Measurements from ENCODE around the gene IMMP1L.

DNA sequence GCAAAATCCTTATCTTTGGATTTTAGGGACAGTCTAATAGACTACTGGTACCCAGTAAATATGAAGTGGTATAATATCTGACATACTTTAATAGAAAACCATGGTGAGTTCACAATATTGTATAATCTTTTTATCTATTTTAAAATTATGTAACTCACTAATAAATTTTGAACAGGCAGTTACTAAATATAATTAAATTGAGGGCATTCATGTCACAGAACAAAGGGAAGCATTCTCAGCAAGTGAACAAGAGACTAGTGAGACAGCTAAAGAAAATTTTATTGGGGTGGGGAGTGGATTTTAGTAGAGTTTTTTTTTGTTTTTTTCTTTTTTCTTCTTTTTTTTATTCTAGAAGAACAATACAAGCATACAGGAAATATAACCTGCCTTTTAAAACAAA is 84.8 kb downstream of the IMMP1L start:
- TF ChIP-seq YY1 (IDR thresholded peaks at IDR 0.05; ENCODE audit: insufficient read depth, insufficient read length): no peak
- no peak for TF ChIP-seq ZNF274 (IDR thresholded peaks at IDR 0.05; ENCODE audit: low read depth, low read length)
- no peak for TF ChIP-seq SUZ12 (IDR thresholded peaks at IDR 0.05; ENCODE audit: extremely low read depth, insufficient read depth, insufficient read length)
